MM.1S (cell line): ENCODE results near the gene MAP3K2.

Source experiments
- CTCF ChIP-seq: fragments of 300-600 bp; sonication (generic); IDR thresholded peaks from 2 replicates; pipeline ENCODE4 v1.5.1; 2016; ENCODE audit warnings: antibody characterized with exemption, low read length, mixed read lengths
- EZH2phosphoT487 ChIP-seq: fragments of 300-600 bp; sonication (generic); IDR thresholded peaks from 2 replicates; pipeline ENCODE4 v1.6.1; 2018; ENCODE audit warnings: antibody characterized with exemption, low read length

GRCh38 chr2:127293386-127293747, 94.4 kb downstream of the MAP3K2 start:
- no peak for TF ChIP-seq EZH2phosphoT487
- no peak for TF ChIP-seq CTCF
